Breast epithelium (tissue), 4 donors: ENCODE measurements around the gene SLAMF1. TPM values are rescaled to one million over a fixed set of nuclear protein-coding genes. Genes with fewer than 3 reads are reported as not detected.
"Not testable (repeated sequence)": the region's sequence is repeated elsewhere in the genome, so short reads cannot be mapped to it uniquely, and the experiment has no call there.

Experiments used
- DNase-seq, 2 donors: peaks; one replicate each; pipeline ENCODE4 v3.0.0-alpha.2; 2019; ENCODE audit warnings: low spot score in 2 of 2
- H3K27ac ChIP-seq, 2 donors: fragments of 200-600 bp; sonication (generic) in 1 of 2; one replicate each; pipeline ENCODE4 v1.5.1; 2016 to 2019; ENCODE audit warnings: mild to moderate bottlenecking in 1 of 2
- H3K27me3 ChIP-seq, 2 donors: fragments of 200-600 bp; sonication (generic) in 1 of 2; one replicate each; pipeline versions ENCODE4 v1.5.1 to v1.6.0; 2017 to 2019; ENCODE audit warnings: control low read depth in 1 of 2, mild to moderate bottlenecking in 1 of 2
- H3K36me3 ChIP-seq: fragments of 200-600 bp; one replicate; pipeline ENCODE4 v1.5.1; 2019
- H3K4me1 ChIP-seq, 2 donors: fragments of 200-600 bp; sonication (generic); one replicate each; pipeline ENCODE4 v1.5.1; 2016 to 2019; ENCODE audit warnings: control low read depth in 1 of 2
- H3K4me3 ChIP-seq, 3 donors: fragments of 200-600 bp; sonication (generic); 1 replicate in 2 of 3; 2 replicates in 1 of 3; pipeline ENCODE4 v1.5.1; 2016 to 2019; ENCODE audit warnings: mild to moderate bottlenecking in 3 of 3, moderate library complexity in 2 of 3
- H3K9me3 ChIP-seq, 2 donors: fragments of 200-600 bp; sonication (generic) in 1 of 2; one replicate each; pipeline ENCODE4 v1.5.1; 2016 to 2019; ENCODE audit warnings: control low read depth in 1 of 2
- CTCF ChIP-seq, 3 donors: fragments of 450-650 bp; IDR thresholded peaks; one replicate each; pipeline ENCODE4 v1.5.1; 2016 to 2017; ENCODE audit warnings: antibody characterized with exemption in 3 of 3, mild to moderate bottlenecking in 3 of 3, moderate library complexity in 3 of 3
- POLR2A ChIP-seq: fragments of 450-650 bp; IDR thresholded peaks from one replicate; pipeline ENCODE4 v1.6.1; 2016; ENCODE audit warnings: antibody characterized with exemption, mild to moderate bottlenecking, moderate library complexity
- POLR2AphosphoS5 ChIP-seq, 3 donors: sonication (generic); formaldehyde crosslinking; IDR thresholded peaks; one replicate each; pipeline ENCODE4 v1.6.1; 2017; ENCODE audit warnings: antibody characterized with exemption in 3 of 3
- intact Hi-C: fragments of 100-400 bp; cut with DNase I; formaldehyde crosslinking; loops from one replicate; pipeline ENCODE4 v1.15.1; 2023; ENCODE audit warnings: low total_unique reads
- total RNA-seq, 3 donors: library from RNA; depleted of rRNA; stranded (reverse); fragments of >200 nt; gene quantifications; one replicate each; pipeline ENCODE4 v1.1.0, GENCODE V29; 2016

SLAMF1 gene
- total RNA-seq, 3 donors from 2014 or later: 0.64 to 1.8 (median 0.98) TPM

- Histone ChIP-seq H3K27me3 (no peaks in the 10 kb centered on the region), H3K36me3 (no peaks in the 10 kb centered on the region), H3K9me3 (peaks cover 0 to 4% of the 10 kb centered on the region in 2 donors), H3K4me1 (no peaks in the 10 kb centered on the region), H3K27ac (no peak overlapping the region), H3K4me3 (no peak overlapping the region)
- TF ChIP-seq POLR2A (no peak), POLR2AphosphoS5 (IDR thresholded peaks at IDR 0.05) (no peak), CTCF (IDR thresholded peaks at IDR 0.05) (no peak)
- no peak for DNase-seq
- intact Hi-C loops: no loop called here
Measured at GRCh38 chr1:160567858-160568682, 78.8 kb downstream of the SLAMF1 start.

- H3K9me3 ChIP-seq: peaks cover 0 to 12% of the 10 kb centered on the region in 2 donors
- H3K36me3 ChIP-seq: no peaks in the 10 kb centered on the region
- H3K4me1 ChIP-seq: no peaks in the 10 kb centered on the region
- intact Hi-C loops: no loop called here
- H3K27me3 ChIP-seq: no peaks in the 10 kb centered on the region
- H3K27ac ChIP-seq: no peak overlapping the region
- no peak for DNase-seq
- H3K4me3 ChIP-seq: no peak overlapping the region
- TF ChIP-seq POLR2A (no peak), POLR2AphosphoS5 (IDR thresholded peaks at IDR 0.05) (no peak), CTCF (IDR thresholded peaks at IDR 0.05) (no peak)
Measured at GRCh38 chr1:160567341-160567740, 79.5 kb downstream of the SLAMF1 start.

- DNase-seq: no peak
- TF ChIP-seq POLR2AphosphoS5 (IDR thresholded peaks at IDR 0.05) (no peak), CTCF (IDR thresholded peaks at IDR 0.05) (no peak)
- H3K36me3 ChIP-seq: no peaks in the 10 kb centered on the region
- no peak overlapping the region for H3K27ac ChIP-seq
- no peaks in the 10 kb centered on the region for H3K4me1 ChIP-seq
- H3K9me3 ChIP-seq: peaks cover 0 to 15% of the 10 kb centered on the region in 2 donors
- H3K27me3 ChIP-seq: no peaks in the 10 kb centered on the region
- intact Hi-C loops: no loop called here
- H3K4me3 ChIP-seq: peak overlapping the region in 1 of 3 donors; percentile 10
Measured at GRCh38 chr1:160565564-160565963, 81.3 kb downstream of the SLAMF1 start.

GRCh38 chr1:160563230-160563629 lies 83.6 kb downstream of the SLAMF1 start:
- DNase-seq, H3K4me3 ChIP-seq, H3K36me3 ChIP-seq, H3K27ac ChIP-seq, H3K27me3 ChIP-seq, intact Hi-C loops, H3K4me1 ChIP-seq: not testable (repeated sequence)
- peaks cover 0 to 15% of the 10 kb centered on the region in 2 donors for H3K9me3 ChIP-seq

GRCh38 chr1:160562745-160563144 lies 84.1 kb downstream of the SLAMF1 start:
- H3K36me3 ChIP-seq, H3K4me1 ChIP-seq, intact Hi-C loops, H3K27ac ChIP-seq, DNase-seq, H3K4me3 ChIP-seq, H3K27me3 ChIP-seq: not testable (repeated sequence)
- H3K9me3 ChIP-seq: peaks cover 0 to 15% of the 10 kb centered on the region in 2 donors

- intact Hi-C loops: no loop called here
- Histone ChIP-seq H3K9me3 (peaks cover 0 to 15% of the 10 kb centered on the region in 2 donors), H3K4me3 (no peak overlapping the region), H3K27ac (no peak overlapping the region), H3K4me1 (no peaks in the 10 kb centered on the region), H3K36me3 (no peaks in the 10 kb centered on the region), H3K27me3 (peaks cover 0 to 3% of the 10 kb centered on the region in 2 donors)
- TF ChIP-seq POLR2AphosphoS5 (IDR thresholded peaks at IDR 0.05) (no peak), POLR2A (no peak), CTCF (IDR thresholded peaks at IDR 0.05) (no peak)
- no peak for DNase-seq
Measured at GRCh38 chr1:160560806-160561205, 86.0 kb downstream of the SLAMF1 start.
